Testis (tissue), 2 donors: Measurements from ENCODE around the gene NDE1.

Experiments used
- CTCF ChIP-seq, 3 experiments: fragments of 450-650 bp in 2 of 3; fragments of 200-600 bp in 1 of 3; sonication (generic) in 1 of 3; IDR thresholded peaks; one replicate each; pipeline ENCODE4 v1.5.1; 2016 to 2019; ENCODE audit warnings: antibody characterized with exemption in 3 of 3, mild to moderate bottlenecking in 2 of 3, moderate library complexity in 1 of 3
- POLR2A ChIP-seq: fragments of 450-650 bp; IDR thresholded peaks from one replicate; pipeline ENCODE4 v1.6.1; 2017; ENCODE audit warnings: antibody characterized with exemption, mild to moderate bottlenecking, moderate library complexity

- TF ChIP-seq POLR2A (no peak), CTCF (IDR thresholded peaks at IDR 0.05) (no peak)
Measured at GRCh38 chr16:15749985-15750384, 99.9 kb downstream of the NDE1 start.
